Mononuclear cell (primary cell): ENCODE data around the gene SPON1. TPM values are rescaled to one million over a fixed set of nuclear protein-coding genes. Genes with fewer than 3 reads are reported as not detected.

Source experiments
- H3K27me3 ChIP-seq: 2 replicates; pipeline ENCODE4 v1.6.0; 2011; ENCODE audit warnings: low read length, control low read depth; ENCODE audit not compliant: insufficient read depth
- H3K4me1 ChIP-seq: 2 replicates; pipeline ENCODE4 v1.5.1; 2011; ENCODE audit warnings: mild to moderate bottlenecking, low read length, control low read depth; ENCODE audit not compliant: insufficient read depth
- H3K4me3 ChIP-seq: 2 replicates; pipeline ENCODE4 v1.5.1; 2011; ENCODE audit warnings: mild to moderate bottlenecking, low read length, moderate library complexity
- H3K9me3 ChIP-seq: 2 replicates; pipeline ENCODE4 v1.5.1; 2011; ENCODE audit warnings: low read depth, mild to moderate bottlenecking, control low read depth, low read length
- total RNA-seq: library from RNA; depleted of rRNA; stranded (reverse); fragments of >200 nt; gene quantifications from one replicate; pipeline ENCODE4 v1.2.3, GENCODE V29; 2012

SPON1 gene
- total RNA-seq, 1 donor: 0.94 TPM

DNA sequence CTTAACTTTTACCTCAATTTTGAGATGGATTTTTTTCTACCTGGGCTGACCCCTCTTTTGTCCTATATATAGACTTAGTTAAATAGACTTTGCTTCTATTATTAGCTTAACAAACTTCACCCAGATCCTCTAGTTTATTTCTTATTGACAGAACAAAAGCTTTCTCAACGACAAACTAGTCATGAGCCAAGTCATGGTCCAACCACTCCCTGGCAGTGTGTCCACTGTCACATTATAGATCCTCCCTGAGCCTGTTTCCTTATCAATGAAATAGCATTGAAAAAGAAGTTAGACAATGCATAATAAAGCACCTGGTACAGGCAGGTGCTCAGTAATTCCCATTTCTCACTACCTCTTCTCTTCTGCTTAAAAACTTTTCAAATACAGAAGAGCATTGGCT, 155.1 kb downstream of the SPON1 start:
- no peaks in the 10 kb centered on the region for H3K27me3 ChIP-seq
- H3K4me3 ChIP-seq: no peak overlapping the region
- peaks cover 12% of the 10 kb centered on the region for H3K9me3 ChIP-seq
- H3K4me1 ChIP-seq: no peaks in the 10 kb centered on the region

DNA sequence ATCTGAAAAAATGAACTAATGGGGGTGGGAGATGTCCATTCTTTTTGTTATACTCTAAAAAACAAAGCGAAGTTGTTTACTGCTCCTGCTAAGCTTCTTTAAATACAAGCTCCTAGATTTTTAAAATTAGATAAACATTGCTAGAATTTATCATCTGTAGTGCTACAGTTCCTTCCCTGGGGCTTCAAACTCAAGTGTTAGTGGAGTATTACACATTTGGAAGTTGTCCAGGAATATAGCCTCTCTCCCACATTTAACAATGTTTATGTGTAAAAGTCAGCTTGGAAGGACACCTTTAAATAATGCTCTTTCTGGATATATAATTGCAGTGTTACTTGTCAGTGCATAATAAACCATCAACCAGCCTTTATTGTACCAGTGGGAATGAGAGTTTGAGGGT, 155.5 kb downstream of the SPON1 start:
- Histone ChIP-seq H3K27me3 (no peaks in the 10 kb centered on the region), H3K9me3 (peaks cover 12% of the 10 kb centered on the region), H3K4me1 (no peaks in the 10 kb centered on the region), H3K4me3 (no peak overlapping the region)

DNA sequence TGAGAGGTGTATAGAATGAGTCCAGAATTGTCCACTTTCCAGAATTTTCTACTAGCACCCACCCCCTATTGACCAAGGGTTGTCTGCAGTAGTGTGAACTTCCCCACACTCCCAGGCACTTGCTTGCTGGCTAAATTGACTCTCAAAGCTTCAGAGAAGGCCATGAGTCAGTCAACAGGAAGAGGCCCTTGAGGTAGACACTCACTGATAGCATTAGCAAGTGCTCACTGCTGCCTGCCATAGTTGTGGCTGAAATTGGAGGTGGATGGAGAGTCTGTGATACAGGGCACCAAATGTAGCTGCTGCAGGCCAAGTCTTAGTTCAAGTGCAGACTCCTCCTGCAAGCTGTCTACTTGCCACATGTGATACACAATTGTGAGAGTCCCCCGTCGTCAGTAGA, 156.8 kb downstream of the SPON1 start:
- H3K9me3 ChIP-seq: peaks cover 12% of the 10 kb centered on the region
- no peaks in the 10 kb centered on the region for H3K27me3 ChIP-seq
- no peak overlapping the region for H3K4me3 ChIP-seq
- H3K4me1 ChIP-seq: no peaks in the 10 kb centered on the region

DNA sequence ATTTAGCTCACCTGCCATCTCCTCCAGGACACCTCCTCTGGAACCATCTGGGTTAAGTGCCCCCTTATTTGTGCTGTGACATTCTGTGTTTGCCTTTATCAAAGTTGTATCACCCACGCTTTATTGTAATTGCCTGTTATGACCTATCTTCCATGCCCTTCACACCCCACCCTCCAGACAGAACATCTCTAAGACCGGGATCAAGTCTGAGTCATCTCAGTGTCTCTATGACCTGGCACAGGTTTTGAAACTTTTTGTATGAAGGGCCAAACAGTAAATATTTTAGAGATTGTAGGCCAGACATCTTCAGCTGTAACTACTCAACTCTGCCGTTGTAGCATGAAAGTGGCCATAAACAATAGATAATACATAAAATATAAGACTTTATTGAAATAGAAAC, 161.8 kb downstream of the SPON1 start:
- H3K4me3 ChIP-seq: no peak overlapping the region
- H3K9me3 ChIP-seq: no peaks in the 10 kb centered on the region
- no peaks in the 10 kb centered on the region for H3K4me1 ChIP-seq

DNA sequence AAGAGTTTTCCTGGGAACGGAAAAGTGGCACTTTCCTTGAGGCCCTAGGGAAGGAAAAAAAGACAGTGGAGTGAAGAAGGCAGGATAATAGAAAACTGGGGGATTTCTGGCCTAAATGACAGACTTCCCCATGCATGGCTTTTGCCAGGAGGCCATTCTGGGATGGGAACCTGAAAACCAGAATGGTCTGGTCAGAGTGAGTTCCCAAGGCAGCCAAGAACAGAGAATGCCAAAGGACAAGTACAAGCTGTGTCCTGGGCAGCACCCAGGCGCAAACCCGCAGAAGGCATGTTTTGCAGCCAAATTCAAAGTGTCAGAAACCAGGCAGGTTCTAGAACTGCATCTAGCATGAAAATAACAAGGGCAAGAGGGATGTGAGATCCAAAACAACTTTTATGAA, 162.4 kb downstream of the SPON1 start:
- no peaks in the 10 kb centered on the region for H3K4me1 ChIP-seq

More for the DNA sequence above, 161.8 kb downstream of the SPON1 start:
- no peaks in the 10 kb centered on the region for H3K27me3 ChIP-seq

DNA sequence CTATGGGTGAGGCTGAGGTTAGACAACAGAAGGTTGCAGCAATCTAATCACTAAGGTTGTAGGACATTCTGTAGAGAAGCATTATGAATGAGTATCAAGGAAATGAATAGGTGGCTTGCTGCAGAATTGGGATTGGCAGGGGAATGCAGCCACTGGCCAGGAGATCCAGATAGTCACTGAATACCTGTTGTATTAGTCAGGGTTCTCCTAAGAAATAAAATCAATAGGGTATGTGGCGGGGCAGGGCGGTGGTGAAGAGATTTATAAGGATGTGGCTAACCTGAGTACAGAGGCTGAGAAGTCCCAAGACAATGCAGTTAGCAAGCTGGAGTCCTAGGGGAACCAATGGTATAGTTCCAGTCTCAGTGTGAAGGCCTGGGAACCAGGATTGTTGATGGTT, 163.0 kb downstream of the SPON1 start:
- no peaks in the 10 kb centered on the region for H3K9me3 ChIP-seq

More for the DNA sequence above, 162.4 kb downstream of the SPON1 start:
- H3K27me3 ChIP-seq: no peaks in the 10 kb centered on the region
- H3K4me3 ChIP-seq: no peak overlapping the region
- no peaks in the 10 kb centered on the region for H3K9me3 ChIP-seq

DNA sequence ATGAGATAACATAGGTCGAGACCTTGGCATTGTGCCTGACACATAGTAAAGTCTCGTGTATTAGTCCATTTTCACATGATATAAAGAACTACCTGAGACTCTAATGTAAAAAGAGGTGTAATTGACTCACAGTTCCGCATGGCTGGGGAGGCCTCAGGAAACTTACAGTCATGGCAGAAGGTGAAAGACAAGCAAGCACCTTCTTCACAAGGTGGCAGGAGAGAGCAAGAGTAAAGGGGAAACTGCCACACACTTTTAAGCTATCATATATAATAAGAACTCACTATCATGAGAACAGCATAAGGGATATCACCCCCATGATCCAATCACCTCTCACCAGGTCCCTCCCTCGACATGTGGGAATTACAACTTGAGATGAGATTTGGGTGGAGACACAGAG, 165.2 kb downstream of the SPON1 start:
- Histone ChIP-seq H3K9me3 (no peaks in the 10 kb centered on the region), H3K4me1 (no peaks in the 10 kb centered on the region), H3K4me3 (no peak overlapping the region), H3K27me3 (no peaks in the 10 kb centered on the region)

More for the DNA sequence above, 163.0 kb downstream of the SPON1 start:
- no peak overlapping the region for H3K4me3 ChIP-seq
- no peaks in the 10 kb centered on the region for H3K4me1 ChIP-seq
- no peaks in the 10 kb centered on the region for H3K27me3 ChIP-seq

DNA sequence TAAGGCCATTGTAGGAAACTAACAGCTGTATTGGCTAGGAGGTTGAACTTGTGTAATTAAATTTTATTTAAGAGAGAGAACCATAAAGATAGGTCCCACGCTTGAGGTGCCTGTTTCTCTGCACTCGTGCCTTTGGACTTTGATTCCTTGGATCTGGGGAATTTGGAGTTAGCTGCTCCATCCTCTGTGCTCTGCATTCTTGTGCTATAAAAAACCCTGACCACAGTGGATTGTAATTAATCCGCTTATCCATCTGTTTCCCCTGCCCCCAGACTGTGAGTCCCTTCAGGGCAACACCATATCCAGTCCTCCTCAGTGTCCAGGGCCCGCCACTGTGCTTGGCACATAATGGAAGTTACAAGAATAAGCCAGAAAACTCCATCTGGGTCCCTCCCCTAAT, 169.8 kb downstream of the SPON1 start:
- no peak overlapping the region for H3K4me3 ChIP-seq
- H3K4me1 ChIP-seq: no peaks in the 10 kb centered on the region
- no peaks in the 10 kb centered on the region for H3K27me3 ChIP-seq
- no peaks in the 10 kb centered on the region for H3K9me3 ChIP-seq

DNA sequence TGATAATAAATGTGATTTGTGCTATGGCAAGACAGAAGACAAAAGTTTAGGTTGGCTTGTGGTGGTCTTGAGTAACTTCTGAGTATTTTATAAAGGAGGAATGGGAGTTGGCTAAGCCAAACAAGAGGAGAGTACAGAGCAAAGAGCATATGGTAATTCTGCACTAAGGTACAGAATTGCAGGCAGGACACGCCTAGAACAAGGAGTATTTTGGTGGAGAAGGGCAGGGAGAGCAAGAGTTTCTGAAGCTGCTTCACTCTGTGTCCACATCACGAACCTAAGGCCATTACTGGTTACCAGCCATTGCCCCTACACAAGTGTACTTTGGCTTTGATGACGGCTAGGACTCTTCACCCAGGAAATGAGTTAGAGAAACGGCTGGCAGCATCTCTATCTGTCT, 170.9 kb downstream of the SPON1 start:
- Histone ChIP-seq H3K9me3 (no peaks in the 10 kb centered on the region), H3K4me1 (no peaks in the 10 kb centered on the region), H3K4me3 (no peak overlapping the region), H3K27me3 (no peaks in the 10 kb centered on the region)

DNA sequence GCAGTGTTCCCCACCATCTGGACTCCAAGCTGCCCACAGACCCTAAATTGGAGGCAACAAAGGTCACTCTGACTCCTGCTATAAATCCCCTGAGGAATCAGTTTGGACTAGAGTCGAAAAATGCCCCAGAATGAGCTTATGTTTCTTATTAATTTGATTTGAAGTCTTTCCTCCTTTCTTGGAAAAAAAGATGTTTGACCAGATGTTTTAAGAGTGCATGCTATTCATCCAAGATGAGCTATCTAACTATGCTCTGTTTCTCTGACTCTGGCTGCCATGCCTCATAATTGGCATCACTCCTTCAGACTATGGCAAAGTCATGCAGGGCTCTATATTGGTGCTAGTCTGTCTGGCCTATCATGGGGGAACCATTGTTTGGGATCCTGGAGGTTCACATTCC, 174.0 kb downstream of the SPON1 start:
- Histone ChIP-seq H3K4me3 (no peak overlapping the region), H3K4me1 (no peaks in the 10 kb centered on the region), H3K27me3 (no peaks in the 10 kb centered on the region), H3K9me3 (no peaks in the 10 kb centered on the region)

DNA sequence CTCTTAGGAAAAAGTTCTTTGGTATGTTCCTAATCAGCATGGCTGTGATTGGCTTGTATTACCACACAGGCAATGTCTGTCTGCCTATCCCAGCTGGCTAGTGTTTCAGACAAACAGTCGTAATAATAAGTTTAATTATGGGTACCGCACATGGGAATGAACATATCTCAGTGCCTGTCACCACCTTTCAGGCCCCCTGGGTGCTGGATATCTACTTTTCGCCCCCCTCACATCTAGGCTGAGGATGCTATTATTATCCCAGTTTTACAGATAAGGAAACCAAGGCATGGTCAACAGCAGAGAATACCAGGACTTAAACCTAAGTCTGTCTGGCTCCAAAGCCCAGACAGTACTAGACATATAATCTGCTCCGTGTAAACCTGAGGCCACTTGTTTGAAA, 174.8 kb downstream of the SPON1 start:
- Histone ChIP-seq H3K4me1 (no peaks in the 10 kb centered on the region), H3K9me3 (no peaks in the 10 kb centered on the region), H3K4me3 (no peak overlapping the region), H3K27me3 (no peaks in the 10 kb centered on the region)

DNA sequence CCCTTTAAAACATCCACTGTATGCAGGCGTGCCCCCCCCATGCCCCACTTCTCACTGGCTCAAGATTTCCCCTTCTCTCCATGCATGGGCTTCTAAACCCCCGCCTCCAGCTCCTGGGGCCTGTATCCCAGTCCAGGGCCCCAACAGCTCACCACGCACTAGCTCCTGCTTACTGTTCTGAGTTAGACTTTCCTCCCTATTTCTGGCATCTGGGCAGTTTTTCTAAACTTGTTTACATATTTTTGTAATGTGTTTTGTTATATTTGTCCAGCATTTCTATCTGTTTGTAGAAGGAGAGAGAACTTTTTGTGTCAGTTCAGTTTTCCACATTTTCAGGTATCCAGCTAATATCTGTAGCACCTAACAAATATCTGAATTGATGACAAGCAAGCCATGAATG, 178.5 kb downstream of the SPON1 start:
- H3K9me3 ChIP-seq: no peaks in the 10 kb centered on the region
- H3K4me1 ChIP-seq: no peaks in the 10 kb centered on the region
- H3K27me3 ChIP-seq: no peaks in the 10 kb centered on the region
- no peak overlapping the region for H3K4me3 ChIP-seq

DNA sequence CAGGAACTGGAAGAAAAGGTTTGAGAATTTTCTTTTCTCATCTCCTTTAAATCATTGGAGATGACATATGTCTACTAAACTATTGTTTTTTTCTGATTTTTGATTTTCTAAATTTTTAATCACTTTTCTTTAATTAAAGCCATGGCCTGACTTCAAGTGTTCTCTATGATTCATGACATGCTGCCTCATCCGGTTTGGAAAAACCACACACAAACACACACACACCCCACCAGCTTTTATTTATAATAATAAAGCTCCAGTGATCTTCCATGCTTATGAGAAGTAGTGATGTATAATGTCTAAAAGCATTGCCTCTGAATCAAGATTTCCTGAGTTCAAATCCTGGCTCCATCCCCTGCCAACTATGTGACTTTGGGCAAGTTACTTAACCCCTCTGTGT, 179.2 kb downstream of the SPON1 start:
- no peaks in the 10 kb centered on the region for H3K27me3 ChIP-seq
- H3K4me3 ChIP-seq: no peak overlapping the region
- H3K9me3 ChIP-seq: no peaks in the 10 kb centered on the region

DNA sequence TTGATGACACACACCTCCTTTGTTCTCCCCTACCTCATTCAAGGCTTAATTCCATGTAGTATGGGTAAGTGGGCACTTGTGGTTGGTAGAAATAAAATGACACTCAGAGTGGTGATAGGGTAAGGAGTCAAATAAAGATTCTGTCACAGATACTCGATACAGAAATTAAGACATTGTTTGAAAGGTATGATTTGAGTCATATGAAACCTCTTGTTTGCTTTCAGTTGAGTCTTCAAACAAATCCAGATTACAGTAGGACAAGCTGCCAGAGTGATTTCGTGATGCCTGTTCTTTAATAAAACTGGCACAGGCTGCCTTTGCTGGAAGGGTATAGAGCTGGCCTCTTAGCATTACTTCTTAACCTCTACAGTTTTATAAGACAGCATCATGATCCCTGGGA, 182.4 kb downstream of the SPON1 start:
- no peaks in the 10 kb centered on the region for H3K9me3 ChIP-seq
- H3K4me1 ChIP-seq: no peaks in the 10 kb centered on the region
- H3K27me3 ChIP-seq: no peaks in the 10 kb centered on the region
- no peak overlapping the region for H3K4me3 ChIP-seq

More for the DNA sequence above, 179.2 kb downstream of the SPON1 start:
- no peaks in the 10 kb centered on the region for H3K4me1 ChIP-seq

DNA sequence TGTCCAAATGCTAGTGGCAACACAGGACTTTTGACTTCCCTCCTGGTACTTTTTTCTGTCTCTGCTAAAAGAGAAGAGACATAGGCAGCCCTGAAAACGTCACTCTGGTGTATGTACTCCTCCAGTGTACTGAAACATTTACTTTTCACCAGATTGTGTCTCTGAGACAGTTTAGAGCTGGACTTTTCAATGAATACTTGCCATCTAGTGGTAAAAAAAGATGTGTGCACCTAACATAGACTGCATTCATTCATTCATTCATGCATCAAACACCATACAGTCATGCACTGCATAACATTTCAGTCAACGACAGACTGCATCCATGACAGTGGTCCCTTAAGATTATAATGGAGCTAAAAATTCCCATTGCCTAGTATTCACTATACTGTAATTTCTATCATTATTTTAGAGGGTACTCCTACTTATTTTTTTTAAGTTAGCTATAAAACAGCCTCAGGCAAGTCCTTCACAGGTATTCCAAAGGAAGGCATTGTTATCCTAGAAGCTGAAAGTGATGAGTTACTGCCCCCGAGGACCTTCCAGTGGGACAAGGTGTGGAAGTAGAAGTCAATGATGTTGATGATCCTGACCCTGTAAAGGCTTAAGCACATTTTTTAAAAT, 186.2 kb downstream of the SPON1 start:
- Histone ChIP-seq H3K9me3 (no peaks in the 10 kb centered on the region), H3K4me3 (no peak overlapping the region), H3K4me1 (no peaks in the 10 kb centered on the region), H3K27me3 (no peaks in the 10 kb centered on the region)

DNA sequence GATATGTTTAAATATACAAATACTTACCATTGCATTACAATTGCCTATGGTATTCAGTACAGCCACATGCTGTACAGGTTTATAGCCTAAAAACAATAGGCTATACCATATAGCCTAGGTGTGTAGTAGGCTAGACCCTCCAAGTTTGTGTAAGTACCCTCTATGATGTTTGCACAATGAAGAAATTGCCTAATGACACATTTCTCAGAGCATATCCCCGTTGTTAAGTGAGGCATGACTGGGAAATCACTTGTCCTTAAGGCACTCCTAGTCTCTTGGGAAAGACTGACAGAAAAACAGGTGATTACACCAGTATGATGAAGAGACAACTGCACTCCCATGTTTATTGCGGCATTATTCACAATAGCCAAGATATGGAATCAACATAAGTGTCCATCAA, 187.2 kb downstream of the SPON1 start:
- Histone ChIP-seq H3K27me3 (no peaks in the 10 kb centered on the region), H3K9me3 (peaks cover 7% of the 10 kb centered on the region), H3K4me3 (no peak overlapping the region), H3K4me1 (no peaks in the 10 kb centered on the region)
